Measurements from ENCODE around the gene PHLDA3.

GRCh38 chr1:201479201-201479730, 10.3 kb upstream of the PHLDA3 start:
- TF ChIP-seq CTCF (IDR thresholded peaks at IDR 0.05) (no peak), EP300 (IDR thresholded peaks at IDR 0.05) (no peak)

Data from tibial nerve (tissue), 4 donors.